GM10847 (cell line): ENCODE results near the gene AFF3.

Experiments used
- POLR2A ChIP-seq: IDR thresholded peaks from 2 replicates; pipeline ENCODE4 v1.6.1; 2011; ENCODE audit not compliant: insufficient read length; ENCODE audit errors: extremely low read depth

Gene AFF3

GRCh38 chr2:99597616-99598015 is 544.8 kb downstream of the AFF3 start:
- no peak for TF ChIP-seq POLR2A

GRCh38 chr2:99595373-99595772 is 547.0 kb downstream of the AFF3 start:
- TF ChIP-seq POLR2A, result no peak

- no peak for TF ChIP-seq POLR2A
Observed at GRCh38 chr2:99593692-99594427, 548.5 kb downstream of the AFF3 start.

DNA sequence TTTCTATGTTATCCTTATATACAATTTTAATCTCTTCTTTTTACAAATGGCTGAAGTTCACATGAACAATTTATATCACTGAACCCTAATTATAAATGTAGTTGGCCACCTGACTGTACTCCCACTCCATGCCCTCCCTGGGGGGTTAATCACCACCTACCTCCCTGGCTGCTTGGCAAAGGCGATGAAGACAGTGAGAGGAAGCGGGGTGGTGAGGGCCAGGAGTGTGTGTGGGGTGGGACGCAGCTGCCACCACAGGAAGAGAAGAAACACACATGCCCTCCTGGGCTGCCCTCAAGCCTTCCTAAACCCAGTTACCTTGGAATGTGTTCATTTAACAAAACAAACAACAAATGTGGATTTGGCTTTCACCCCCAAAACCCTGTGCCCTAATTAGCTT is 565.6 kb downstream of the AFF3 start:
- no peak for TF ChIP-seq POLR2A

DNA sequence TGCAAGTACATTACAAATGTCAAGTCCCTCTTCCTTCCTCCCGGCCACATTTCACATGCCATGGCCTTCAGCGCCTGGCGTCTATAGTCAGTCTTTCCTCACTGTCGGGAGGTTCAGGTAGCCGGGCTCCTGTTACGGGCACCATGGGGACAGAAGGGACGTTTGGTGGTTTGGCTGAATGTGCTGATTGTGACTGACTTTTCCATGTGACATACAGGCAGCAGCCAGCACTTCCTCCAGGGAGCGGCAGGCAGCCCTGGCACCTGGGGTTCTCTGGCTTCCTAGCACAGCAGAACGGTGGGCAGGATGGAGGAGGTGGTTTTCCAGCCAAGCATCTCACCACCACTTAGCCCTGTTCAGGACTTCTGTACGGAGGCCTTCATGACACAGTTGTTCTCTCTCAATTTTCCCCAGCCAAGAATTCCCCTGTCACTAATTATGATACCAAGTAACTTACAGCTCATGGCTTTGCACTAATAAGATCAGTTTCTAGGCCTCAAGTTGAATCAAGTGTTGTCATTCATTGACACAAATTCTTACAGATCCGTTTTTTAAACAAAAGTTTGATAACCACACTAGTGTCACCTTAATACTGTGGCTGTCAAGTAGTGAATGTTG is 568.6 kb downstream of the AFF3 start:
- no peak for TF ChIP-seq POLR2A

- TF ChIP-seq POLR2A, result no peak
Observed at GRCh38 chr2:99572373-99573164, 569.8 kb downstream of the AFF3 start.

DNA sequence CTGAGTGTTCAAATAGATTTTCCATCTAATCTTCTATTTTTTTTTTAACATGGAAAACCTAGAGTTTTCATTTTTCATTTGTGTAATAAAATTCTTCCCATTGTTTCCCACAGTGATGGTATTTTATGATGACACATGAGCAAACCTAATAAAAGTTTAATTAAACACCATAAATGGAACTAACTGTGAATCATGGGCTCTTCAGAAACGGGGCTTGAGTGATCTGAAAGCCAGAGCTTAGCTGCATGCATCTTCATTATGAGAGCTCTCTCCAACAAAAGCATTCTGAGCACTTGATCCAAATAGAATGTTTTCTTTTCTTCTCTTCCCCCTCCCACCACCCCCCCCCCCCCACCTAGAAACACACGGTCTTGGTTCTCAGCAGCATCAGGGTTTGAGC is 570.4 kb downstream of the AFF3 start:
- no peak for TF ChIP-seq POLR2A

DNA sequence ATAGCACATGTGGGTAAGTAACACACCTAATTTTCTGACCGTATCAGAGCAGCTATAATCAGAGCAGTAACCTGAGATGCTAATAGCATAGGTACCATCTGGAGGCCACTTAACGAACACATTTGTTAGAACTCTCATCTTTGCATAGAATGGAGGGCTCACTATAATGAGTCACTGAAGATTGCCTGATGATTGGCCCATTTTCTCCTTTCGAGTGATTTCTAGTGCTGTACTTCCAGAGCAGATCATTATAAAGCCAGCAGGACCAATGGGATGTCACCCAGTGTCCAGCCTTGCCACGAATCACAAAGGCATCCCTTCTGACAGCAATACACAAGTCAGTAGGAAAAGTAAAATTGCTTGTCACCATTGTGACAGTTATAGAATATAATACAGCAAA is 570.9 kb downstream of the AFF3 start:
- TF ChIP-seq POLR2A, result no peak

DNA sequence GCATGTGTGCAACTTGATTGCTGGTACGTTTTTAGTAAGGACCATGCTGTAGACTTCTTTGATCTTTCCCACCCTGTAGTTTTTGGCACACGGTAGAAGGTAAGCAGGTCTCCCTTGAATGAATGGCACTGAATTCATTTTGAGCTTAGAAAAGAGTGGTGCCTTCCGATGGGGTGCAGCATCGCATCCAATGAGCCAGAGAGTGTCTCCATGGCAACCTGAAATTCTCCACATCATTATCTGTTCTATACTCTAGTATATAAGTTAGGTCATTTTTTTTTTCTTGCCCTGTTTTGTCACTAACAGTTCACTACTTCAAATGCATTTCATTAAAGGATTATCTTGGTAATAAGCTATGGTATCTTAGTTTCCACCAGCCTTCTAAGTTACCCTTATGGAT is 571.4 kb downstream of the AFF3 start:
- no peak for TF ChIP-seq POLR2A

- no peak for TF ChIP-seq POLR2A
Observed at GRCh38 chr2:99569386-99569785, 573.0 kb downstream of the AFF3 start.

GRCh38 chr2:99565227-99565626 is 577.2 kb downstream of the AFF3 start:
- no peak for TF ChIP-seq POLR2A

GRCh38 chr2:99562516-99562915 is 579.9 kb downstream of the AFF3 start:
- TF ChIP-seq POLR2A, result no peak

GRCh38 chr2:99561804-99562203 is 580.6 kb downstream of the AFF3 start:
- no peak for TF ChIP-seq POLR2A

DNA sequence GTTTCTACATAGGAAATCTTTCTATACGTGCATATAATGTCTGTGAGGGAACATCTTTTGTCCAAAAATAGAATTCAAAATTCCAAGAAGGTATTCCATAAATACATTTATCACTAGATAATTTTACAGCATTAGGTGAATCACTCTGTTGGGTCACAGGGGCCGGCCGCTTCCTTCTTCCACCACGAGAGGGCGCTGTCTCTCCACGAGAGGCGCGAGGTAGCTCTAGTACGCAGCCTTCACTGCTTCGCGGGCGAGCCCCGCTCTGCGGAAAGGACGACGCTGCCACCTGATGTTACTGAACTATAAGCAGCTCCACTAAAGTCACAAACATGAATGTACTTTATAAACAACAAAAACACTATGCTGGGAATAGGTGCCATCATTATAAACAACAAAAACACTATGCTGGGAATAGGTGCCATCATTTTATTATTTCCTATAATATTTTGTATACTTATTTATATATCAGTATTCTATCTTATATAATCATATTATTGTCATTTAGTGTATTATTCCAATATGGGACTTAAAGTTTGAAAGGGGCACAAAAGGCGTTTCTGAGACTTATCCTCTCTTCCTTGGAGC is 583.2 kb downstream of the AFF3 start:
- TF ChIP-seq POLR2A, result no peak

GRCh38 chr2:99555404-99555803 is 587.0 kb downstream of the AFF3 start:
- TF ChIP-seq POLR2A, result no peak

DNA sequence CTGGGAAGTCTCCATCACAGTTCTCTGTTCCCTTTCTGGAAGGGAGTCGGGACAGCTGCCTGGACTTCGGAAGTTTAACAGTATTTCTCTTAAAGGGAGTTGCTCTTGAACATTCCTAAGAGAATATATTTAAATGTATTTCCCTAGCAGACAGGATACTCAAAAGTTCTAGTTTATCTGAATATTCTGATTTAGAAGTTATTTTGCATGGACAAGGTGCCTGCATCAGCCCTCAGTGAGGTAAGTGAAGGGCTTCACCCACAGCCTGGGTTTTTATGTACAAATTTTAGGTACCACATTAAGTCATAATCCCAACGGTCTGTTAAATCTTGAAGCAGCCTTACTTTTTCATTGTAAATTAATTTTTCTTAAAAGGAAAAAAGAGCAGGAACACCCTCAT is 587.5 kb downstream of the AFF3 start:
- TF ChIP-seq POLR2A, result no peak

- TF ChIP-seq POLR2A, result no peak
Observed at GRCh38 chr2:99554238-99554637, 588.2 kb downstream of the AFF3 start.
